ENCODE data around the gene BTN1A1.

DNA sequence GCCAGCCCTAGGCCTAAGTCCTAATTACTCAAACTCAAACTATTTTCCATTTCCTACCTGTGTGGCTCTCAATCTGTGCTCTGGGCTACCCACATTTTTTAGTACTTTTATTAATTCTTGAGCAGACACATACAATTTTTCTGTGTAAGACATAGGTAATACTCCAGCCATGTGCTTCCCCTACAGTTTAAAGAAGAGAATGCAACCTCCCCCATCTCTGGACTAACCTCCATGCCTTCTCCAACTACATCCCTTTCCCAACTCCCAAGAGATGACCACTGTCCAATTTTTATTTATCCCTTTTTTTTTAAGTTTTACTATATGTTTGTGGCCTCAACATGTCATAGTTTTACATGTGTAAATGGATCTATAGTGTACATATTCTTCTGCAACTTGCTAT, 43.9 kb downstream of the BTN1A1 start:
- TF ChIP-seq CTCF (IDR thresholded peaks at IDR 0.05; ENCODE audit: low read depth, low read length, poor library complexity, severe bottlenecking) (peak; percentile 34), EZH2phosphoT487 (IDR thresholded peaks at IDR 0.05; ENCODE audit: borderline replicate concordance, low read length) (no peak)

All from DOHH2 (cell line).